Measurements from ENCODE around the gene PRLR. TPM values are rescaled to one million over a fixed set of nuclear protein-coding genes. Genes with fewer than 3 reads are reported as not detected.

PRLR gene
- total and polyA plus RNA-seq, 2 of the 13 experiments (the other 11 are each of a cell fraction or from before 2014, with no cell fraction given): 12.2 to 13.3 TPM

GRCh38 chr5:35230038-35230611 lies at the start of gene PRLR (continued):
- TF ChIP-seq ZNF550 (CRISPR knock-in tag; IDR thresholded peaks at IDR 0.05; ENCODE audit: borderline replicate concordance) (no peak), ZSCAN5A (CRISPR knock-in tag; IDR thresholded peaks at IDR 0.05; ENCODE audit: borderline replicate concordance) (no peak), KDM5A (IDR thresholded peaks at IDR 0.05; ENCODE audit: borderline replicate concordance, low read length) (no peak), GTF2F1 (IDR thresholded peaks at IDR 0.05; ENCODE audit: low read length) (no peak), DPF2 (CRISPR knock-in tag; IDR thresholded peaks at IDR 0.05; ENCODE audit: borderline replicate concordance, low read depth) (no peak), THAP8 (CRISPR knock-in tag; IDR thresholded peaks at IDR 0.05; ENCODE audit: borderline replicate concordance) (no peak), NAIF1 (CRISPR knock-in tag; IDR thresholded peaks at IDR 0.05; ENCODE audit: borderline replicate concordance) (no peak), FOSL2 (CRISPR knock-in tag; IDR thresholded peaks at IDR 0.05) (peak; percentile 52), ZC3H4 (CRISPR knock-in tag; IDR thresholded peaks at IDR 0.05; ENCODE audit: borderline replicate concordance) (no peak), HOXA3 (CRISPR knock-in tag; IDR thresholded peaks at IDR 0.05) (peak; percentile 70), ZNF329 (CRISPR knock-in tag; IDR thresholded peaks at IDR 0.05; ENCODE audit: low read depth) (no peak), TRIM24 (CRISPR knock-in tag; IDR thresholded peaks at IDR 0.05) (no peak), ATF3 (CRISPR knock-in tag; IDR thresholded peaks at IDR 0.05) (no peak), HDAC6 (IDR thresholded peaks at IDR 0.05; ENCODE audit: low read depth, low read length) (no peak), ZNF746 (CRISPR knock-in tag; IDR thresholded peaks at IDR 0.05) (no peak), MIXL1 (CRISPR knock-in tag; IDR thresholded peaks at IDR 0.05) (peak; percentile 55; the same call in 1 of the 2 replicates), PHF5A (CRISPR knock-in tag; IDR thresholded peaks at IDR 0.05; ENCODE audit: low read depth, unreplicated experiment) (no peak), ZBTB7B (CRISPR knock-in tag; IDR thresholded peaks at IDR 0.05) (no peak), KAT2B (IDR thresholded peaks at IDR 0.05; ENCODE audit: borderline replicate concordance, low read depth, low read length) (no peak), TOE1 (CRISPR knock-in tag; IDR thresholded peaks at IDR 0.05) (0 out of 2 replicates have a peak, but pooled peaks have one; percentile 17), ZNF747 (CRISPR knock-in tag; IDR thresholded peaks at IDR 0.05; ENCODE audit: borderline replicate concordance) (no peak), HINFP (CRISPR knock-in tag; IDR thresholded peaks at IDR 0.05; ENCODE audit: low read depth) (0 out of 2 replicates have a peak, but pooled peaks have one; percentile 41), NBN (conservative IDR thresholded peaks at IDR 0.05) (no peak)
- TF ChIP-seq, protein P1, sequence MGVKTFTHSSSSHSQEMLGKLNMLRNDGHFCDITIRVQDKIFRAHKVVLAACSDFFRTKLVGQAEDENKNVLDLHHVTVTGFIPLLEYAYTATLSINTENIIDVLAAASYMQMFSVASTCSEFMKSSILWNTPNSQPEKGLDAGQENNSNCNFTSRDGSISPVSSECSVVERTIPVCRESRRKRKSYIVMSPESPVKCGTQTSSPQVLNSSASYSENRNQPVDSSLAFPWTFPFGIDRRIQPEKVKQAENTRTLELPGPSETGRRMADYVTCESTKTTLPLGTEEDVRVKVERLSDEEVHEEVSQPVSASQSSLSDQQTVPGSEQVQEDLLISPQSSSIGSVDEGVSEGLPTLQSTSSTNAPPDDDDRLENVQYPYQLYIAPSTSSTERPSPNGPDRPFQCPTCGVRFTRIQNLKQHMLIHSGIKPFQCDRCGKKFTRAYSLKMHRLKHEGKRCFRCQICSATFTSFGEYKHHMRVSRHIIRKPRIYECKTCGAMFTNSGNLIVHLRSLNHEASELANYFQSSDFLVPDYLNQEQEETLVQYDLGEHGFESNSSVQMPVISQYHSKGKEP (CRISPR knock-in tag; IDR thresholded peaks at IDR 0.05): 0 out of 2 replicates have a peak, but pooled peaks have one; percentile 40
- TF ChIP-seq, protein P2, sequence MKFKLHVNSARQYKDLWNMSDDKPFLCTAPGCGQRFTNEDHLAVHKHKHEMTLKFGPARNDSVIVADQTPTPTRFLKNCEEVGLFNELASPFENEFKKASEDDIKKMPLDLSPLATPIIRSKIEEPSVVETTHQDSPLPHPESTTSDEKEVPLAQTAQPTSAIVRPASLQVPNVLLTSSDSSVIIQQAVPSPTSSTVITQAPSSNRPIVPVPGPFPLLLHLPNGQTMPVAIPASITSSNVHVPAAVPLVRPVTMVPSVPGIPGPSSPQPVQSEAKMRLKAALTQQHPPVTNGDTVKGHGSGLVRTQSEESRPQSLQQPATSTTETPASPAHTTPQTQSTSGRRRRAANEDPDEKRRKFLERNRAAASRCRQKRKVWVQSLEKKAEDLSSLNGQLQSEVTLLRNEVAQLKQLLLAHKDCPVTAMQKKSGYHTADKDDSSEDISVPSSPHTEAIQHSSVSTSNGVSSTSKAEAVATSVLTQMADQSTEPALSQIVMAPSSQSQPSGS (CRISPR knock-in tag; IDR thresholded peaks at IDR 0.05): no peak
